GM12878 (cell line): ENCODE results near the gene UBTF. TPM values are rescaled to one million over a fixed set of nuclear protein-coding genes. Genes with fewer than 3 reads are reported as not detected.

Experiments used
- CREB1 ChIP-seq: IDR thresholded peaks from 2 replicates; pipeline ENCODE4 v1.6.1; 2012; ENCODE audit warnings: low read depth, mild to moderate bottlenecking, inconsistent platforms
- EGR1 ChIP-seq, 2 experiments: IDR thresholded peaks; 1 replicate in 1 of 2; 2 replicates in 1 of 2; pipeline ENCODE4 v1.6.1; 2011 to 2012; ENCODE audit warnings: low read depth in 2 of 2, low read length in 2 of 2, borderline replicate concordance in 1 of 2, mild to moderate bottlenecking in 1 of 2, moderate library complexity in 1 of 2
- EP300 ChIP-seq, 2 experiments: fragments of 150-350 bp in 1 of 2; IDR thresholded peaks; 2 replicates each; pipeline ENCODE4 v1.6.1; 2011 to 2012; ENCODE audit warnings: low read depth in 2 of 2, low read length in 2 of 2, borderline replicate concordance in 1 of 2, improper control_type of control experiment in 1 of 2, inconsistent platforms in 1 of 2; ENCODE audit not compliant: control insufficient read depth in 1 of 2
- LARP7 ChIP-seq: fragments of 450-650 bp; IDR thresholded peaks from 2 replicates; pipeline ENCODE4 v1.6.1; 2017; ENCODE audit warnings: mild to moderate bottlenecking
- SMARCA5 ChIP-seq: fragments of 450-650 bp; IDR thresholded peaks from 2 replicates; pipeline ENCODE4 v1.6.1; 2017; ENCODE audit warnings: mild to moderate bottlenecking
- TAF1 ChIP-seq: IDR thresholded peaks from 2 replicates; pipeline ENCODE4 v1.6.1; 2011; ENCODE audit warnings: mild to moderate bottlenecking, low read depth, low read length, borderline replicate concordance
- YY1 ChIP-seq: IDR thresholded peaks from 2 replicates; pipeline ENCODE4 v1.6.1; 2011; ENCODE audit warnings: low read depth, mild to moderate bottlenecking, low read length
- polyA plus RNA-seq, 11 experiments: library from polyadenylated mRNA; depleted of rRNA in 4 of 11; unstranded in 6 of 11; stranded (reverse) in 5 of 11; fragments of >200 nt; fragmentation: Nextera tagmentation in 4 of 11; fragmentation: Illumina TruSeq in 1 of 11; extraction: Ambion mirVana in 4 of 11; extraction: Trizol in 1 of 11; gene quantifications; 1 replicate in 1 of 11; 2 replicates in 10 of 11; pipeline versions ENCODE4 v1.2.1 to v1.2.3, GENCODE V29; 2011 to 2016; ENCODE audit warnings: inconsistent platforms in 2 of 11, missing spikeins in 2 of 11, low read depth in 1 of 11
- total RNA-seq, 4 experiments: library from RNA; depleted of rRNA in 3 of 4; stranded (reverse); fragments of >200 nt in 3 of 4; fragmentation: Illumina TruSeq in 1 of 4; extraction: Trizol in 1 of 4; gene quantifications; 2 replicates each; pipeline versions ENCODE4 v1.2.1 to v1.2.3, GENCODE V29; 2013 to 2021
- TF ChIP-seq, protein P1 (sequence below): fragments of 450-650 bp; IDR thresholded peaks from 2 replicates; pipeline ENCODE4 v1.6.1; 2014; ENCODE audit warnings: mild to moderate bottlenecking

Gene UBTF
- total and polyA plus RNA-seq, 10 of the 15 experiments (the other 5 are each of a cell fraction or from before 2014, with no cell fraction given), result 2.2 to 124 (median 79.6) TPM

DNA sequence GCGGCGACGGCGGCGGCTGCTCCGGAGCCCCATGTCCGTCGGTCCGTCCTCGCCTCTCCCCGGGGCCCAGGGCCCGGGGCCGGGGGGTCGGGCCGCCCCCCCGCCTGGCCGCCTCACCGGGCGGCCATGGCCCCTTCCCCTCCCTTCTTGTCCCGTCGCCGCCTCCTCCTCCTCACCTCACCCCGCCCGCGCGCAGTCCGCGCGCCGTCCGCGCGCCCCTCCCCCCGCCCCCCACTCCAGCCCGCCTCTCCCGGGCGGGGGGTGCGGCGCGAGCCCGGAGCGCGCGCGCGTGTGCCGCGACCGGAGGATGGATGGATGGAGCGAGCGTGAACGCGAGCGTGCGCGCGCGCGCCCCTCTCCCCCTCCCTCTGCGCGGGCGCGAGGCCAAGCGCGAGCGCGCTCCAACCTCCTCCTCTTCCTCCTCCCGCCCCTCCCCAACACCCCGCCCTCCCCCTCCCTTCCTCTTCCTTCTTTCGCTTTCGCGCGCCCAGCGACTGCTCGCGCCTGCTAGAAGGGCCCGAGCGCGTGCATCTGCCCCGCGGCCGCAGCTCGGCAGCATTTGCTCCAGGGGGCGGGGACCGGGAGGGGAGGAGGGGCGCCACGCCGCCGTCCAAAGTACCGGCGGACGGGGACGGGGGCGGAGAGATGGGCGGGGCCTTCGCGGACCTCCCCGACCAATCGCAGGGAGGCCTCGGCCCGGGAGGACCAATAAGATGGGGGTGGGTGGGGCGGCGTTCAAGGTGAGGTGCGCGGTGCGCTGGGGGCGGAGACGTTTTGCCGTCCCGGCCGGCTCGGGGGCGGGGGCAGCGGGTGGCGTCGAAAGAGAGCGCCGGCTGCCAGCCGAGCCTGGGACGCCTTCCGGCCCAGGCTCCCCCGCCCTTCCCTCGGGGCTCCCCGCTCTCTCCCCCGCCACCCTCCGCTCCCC is 19.7 kb downstream of the UBTF start, which contains the start of gene ATXN7L3 (continued):
- 0 out of 2 replicates have a peak, but pooled peaks have one; percentile 18 for TF ChIP-seq TAF1
- TF ChIP-seq SMARCA5, result peak; percentile 62; the same call in 1 of the 2 replicates
- 0 out of 2 replicates have a peak, but pooled peaks have one; percentile 9 for TF ChIP-seq LARP7
- 0 out of 4 replicates have a peak, but pooled peaks of 1 of the 2 experiments have one; percentile 39 for TF ChIP-seq EP300 (IDR thresholded peaks at IDR 0.05; ENCODE audit: borderline replicate concordance in 1 of 2, control insufficient read depth in 1 of 2, low read depth in 2 of 2, low read length in 2 of 2)
- peak; percentile 29; the same call in 1 of the 2 replicates for TF ChIP-seq YY1
- TF ChIP-seq, protein P1, sequence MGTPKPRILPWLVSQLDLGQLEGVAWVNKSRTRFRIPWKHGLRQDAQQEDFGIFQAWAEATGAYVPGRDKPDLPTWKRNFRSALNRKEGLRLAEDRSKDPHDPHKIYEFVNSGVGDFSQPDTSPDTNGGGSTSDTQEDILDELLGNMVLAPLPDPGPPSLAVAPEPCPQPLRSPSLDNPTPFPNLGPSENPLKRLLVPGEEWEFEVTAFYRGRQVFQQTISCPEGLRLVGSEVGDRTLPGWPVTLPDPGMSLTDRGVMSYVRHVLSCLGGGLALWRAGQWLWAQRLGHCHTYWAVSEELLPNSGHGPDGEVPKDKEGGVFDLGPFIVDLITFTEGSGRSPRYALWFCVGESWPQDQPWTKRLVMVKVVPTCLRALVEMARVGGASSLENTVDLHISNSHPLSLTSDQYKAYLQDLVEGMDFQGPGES, result 0 out of 2 replicates have a peak, but pooled peaks have one; percentile 30
- TF ChIP-seq EGR1 (IDR thresholded peaks at IDR 0.05; ENCODE audit: borderline replicate concordance in 1 of 2, low read depth in 2 of 2, low read length in 2 of 2), result peak in 1 of 2 experiments; percentile 57; a peak in 1 of 3 replicates
- TF ChIP-seq CREB1, result peak; percentile 94
